HepG2 (cell line): Measurements from ENCODE around the gene SPNS2. TPM values are rescaled to one million over a fixed set of nuclear protein-coding genes. Genes with fewer than 3 reads are reported as not detected.
A peak's percentile ranks its signal among the peaks of the same experiment; 100 is the strongest.

ENCODE experiments used
- ATAC-seq: fragments of 200-7000 bp; cut with Tn5 transposase; 3 replicates; pipeline ENCODE4 v1.9.1; 2020; ENCODE audit warnings: mild to moderate bottlenecking, moderate library complexity
- BruUV-seq: library from RNA; stranded (reverse); fragments of 400-500 nt; replicated peaks from 2 replicates; lab custom pipeline; 2021; lab: Mats Ljungman, UMichigan
- CTCF ChIA-PET: fragments of 300-600 bp; formaldehyde crosslinking; extraction: SDS; loops from one replicate; lab custom pipeline; 2021; ENCODE audit warnings: low total read pairs, inconsistent platforms, low intra/inter-chr PET ratio; lab: Yijun Ruan, JAX
- POLR2A ChIA-PET: fragments of 350-600 bp; sonication (Branson Sonifier 250); formaldehyde crosslinking; loops from one replicate; lab custom pipeline; 2020; ENCODE audit warnings: antibody characterized with exemption, inconsistent platforms; lab: Yijun Ruan, JAX
- DNase-seq: peaks from one replicate; pipeline ENCODE4 v3.0.0-alpha.2; 2015; ENCODE audit warnings: low spot score
- FAIRE-seq: peaks from 3 replicates; lab custom pipeline; 2011; peaks lifted over from hg19 to GRCh38; lab: Jason Lieb, UNC
- H2AFZ ChIP-seq: one replicate; pipeline ENCODE4 v1.6.1; 2011; ENCODE audit warnings: low read length, inconsistent platforms
- H3K27ac ChIP-seq: fragments of 300-600 bp; 3 replicates; pipeline ENCODE4 v1.8.0; 2011; ENCODE audit warnings: mixed run types, mild to moderate bottlenecking, mixed read lengths, low read length, inconsistent platforms; ENCODE audit not compliant: insufficient read depth; ENCODE audit errors: extremely low read length
- H3K27me3 ChIP-seq, 2 experiments: fragments of 200-600 bp in 1 of 2; 2 replicates in 1 of 2; 3 replicates in 1 of 2; pipeline versions ENCODE4 v1.6.0 to v1.8.0; 2011; ENCODE audit warnings: low read length in 2 of 2, mild to moderate bottlenecking in 2 of 2, moderate library complexity in 2 of 2, inconsistent platforms in 1 of 2; ENCODE audit not compliant: insufficient read depth in 2 of 2, control insufficient read depth in 1 of 2
- H3K36me3 ChIP-seq, 2 experiments: fragments of 200-600 bp in 1 of 2; replicated peaks in 1 of 2; 2 replicates in 1 of 2; 3 replicates in 1 of 2; pipeline versions ENCODE4 v1.5.1 to v1.8.0; 2011; ENCODE audit warnings: low read length in 2 of 2, inconsistent platforms in 1 of 2; ENCODE audit not compliant: insufficient read depth in 2 of 2, control insufficient read depth in 1 of 2
- H3K4me1 ChIP-seq: 2 replicates; pipeline ENCODE4 v1.5.1; 2012; ENCODE audit warnings: low read length, inconsistent platforms; ENCODE audit not compliant: insufficient read depth
- H3K4me2 ChIP-seq: 2 replicates; pipeline ENCODE4 v1.6.0; 2011; ENCODE audit warnings: low read depth, low read length, inconsistent platforms
- H3K4me3 ChIP-seq, 3 experiments: fragments of 200-600 bp in 1 of 3; sonication (generic), shearing (Covaris generic) in 1 of 3; replicated peaks in 1 of 3; 2 replicates each; pipeline ENCODE4 v1.5.1; 2011 to 2016; ENCODE audit warnings: low read length in 3 of 3, inconsistent platforms in 2 of 3, low read depth in 2 of 3, mild to moderate bottlenecking in 2 of 3, control low read depth in 1 of 3, mixed read lengths in 1 of 3; ENCODE audit not compliant: insufficient read depth in 1 of 3
- H3K79me2 ChIP-seq: one replicate; pipeline ENCODE4 v1.6.1; 2011; ENCODE audit warnings: low read length, inconsistent platforms; ENCODE audit not compliant: insufficient read depth
- H3K9ac ChIP-seq: 2 replicates; pipeline ENCODE4 v1.6.0; 2011; ENCODE audit warnings: mild to moderate bottlenecking, low read depth, low read length, inconsistent platforms; ENCODE audit not compliant: insufficient read depth
- H3K9me3 ChIP-seq: 2 replicates; pipeline ENCODE4 v1.5.1; 2012; ENCODE audit warnings: mild to moderate bottlenecking, low read length
- H4K20me1 ChIP-seq: 2 replicates; pipeline ENCODE4 v1.6.0; 2011; ENCODE audit warnings: inconsistent platforms, mild to moderate bottlenecking, low read length, moderate library complexity; ENCODE audit not compliant: insufficient read depth
- ATF7 ChIP-seq, 2 experiments: fragments of 450-650 bp in 1 of 2; sonication (generic) in 1 of 2; formaldehyde crosslinking in 1 of 2; IDR thresholded peaks; 2 replicates each; pipeline versions ENCODE4 v1.4.0 to v1.6.1; 2016 to 2020; ENCODE audit warnings: antibody characterized with exemption in 1 of 2, mild to moderate bottlenecking in 1 of 2, missing genetic modification reagents in 1 of 2
- DR1 ChIP-seq: sonication (generic); formaldehyde crosslinking; IDR thresholded peaks from 2 replicates; pipeline ENCODE4 v1.8.0; 2021; ENCODE audit warnings: mild to moderate bottlenecking, missing genetic modification reagents, inconsistent platforms
- KLF13 ChIP-seq: sonication (generic); formaldehyde crosslinking; IDR thresholded peaks from 2 replicates; pipeline ENCODE4 v1.4.0; 2020; ENCODE audit warnings: mild to moderate bottlenecking, missing genetic modification reagents
- RBM39 ChIP-seq: fragments of 200-400 bp; formaldehyde crosslinking; IDR thresholded peaks from one replicate; pipeline ENCODE4 v1.6.1; 2018; ENCODE audit warnings: antibody characterized with exemption, mild to moderate bottlenecking, low read depth, low read length; ENCODE audit not compliant: poor library complexity, severe bottlenecking
- RFX3 ChIP-seq: IDR thresholded peaks from 2 replicates; pipeline ENCODE4 v1.6.1; 2016; ENCODE audit warnings: missing biosample characterization, missing genetic modification reagents
- THAP9 ChIP-seq: sonication (generic); formaldehyde crosslinking; IDR thresholded peaks from 2 replicates; pipeline ENCODE4; 2020; ENCODE audit warnings: missing genetic modification reagents, mild to moderate bottlenecking, borderline replicate concordance
- TRAFD1 ChIP-seq: sonication (generic); formaldehyde crosslinking; IDR thresholded peaks from 2 replicates; pipeline ENCODE4 v1.5.1; 2020; ENCODE audit warnings: missing genetic modification reagents, mild to moderate bottlenecking, borderline replicate concordance
- ZBTB8A ChIP-seq: sonication (generic); formaldehyde crosslinking; IDR thresholded peaks from 2 replicates; pipeline ENCODE4 v1.4.0; 2020; ENCODE audit warnings: mild to moderate bottlenecking, low read depth, missing genetic modification reagents, borderline replicate concordance
- ZFP1 ChIP-seq: IDR thresholded peaks from 2 replicates; pipeline ENCODE4 v1.6.1; 2016
- ZFP41 ChIP-seq: sonication (generic); formaldehyde crosslinking; IDR thresholded peaks from 2 replicates; pipeline ENCODE4 v1.4.0; 2020; ENCODE audit warnings: mild to moderate bottlenecking, missing genetic modification reagents, borderline replicate concordance
- ZIK1 ChIP-seq: sonication (generic); formaldehyde crosslinking; IDR thresholded peaks from 2 replicates; pipeline ENCODE4 v1.5.0; 2020; ENCODE audit warnings: mild to moderate bottlenecking, low read depth, missing genetic modification reagents, borderline replicate concordance
- ZMYM4 ChIP-seq: sonication (generic); formaldehyde crosslinking; IDR thresholded peaks from 2 replicates; pipeline ENCODE4 v1.8.1; 2023; ENCODE audit warnings: mild to moderate bottlenecking, missing genetic modification reagents
- ZNF281 ChIP-seq: sonication (generic); formaldehyde crosslinking; IDR thresholded peaks from 2 replicates; pipeline ENCODE4 v1.4.0; 2020; ENCODE audit warnings: missing genetic modification reagents, borderline replicate concordance
- ZNF333 ChIP-seq: sonication (generic); formaldehyde crosslinking; IDR thresholded peaks from 2 replicates; pipeline ENCODE4 v1.4.0; 2020; ENCODE audit warnings: mild to moderate bottlenecking, missing genetic modification reagents, borderline replicate concordance
- ZNF800 ChIP-seq: sonication (generic); formaldehyde crosslinking; IDR thresholded peaks from 2 replicates; pipeline ENCODE4 v1.4.0; 2020; ENCODE audit warnings: missing genetic modification reagents
- WGBS: methylation state at CpG from one replicate; pipeline ENCODE4 v1.1.6; 2017; ENCODE audit warnings: low lambda C conversion rate; 5-methylcytosine and 5-hydroxymethylcytosine counted together
- in situ Hi-C: cut with HindIII; loops from 2 replicates; pipeline ENCODE4 v1.10.0; 2017; ENCODE audit warnings: low pct_unique_long_range_greater_than_20kb; ENCODE audit not compliant: extremely low pct_ligation_motif_present
- intact Hi-C: fragments of 100-400 bp; cut with micrococcal nuclease; formaldehyde crosslinking; loops from one replicate; pipeline ENCODE4 v1.10.0; 2022; ENCODE audit not compliant: unreplicated experiment
- polyA plus RNA-seq, 8 experiments: library from polyadenylated mRNA; depleted of rRNA in 3 of 8; stranded (reverse) in 7 of 8; unstranded in 1 of 8; fragments of >200 nt; fragmentation: Illumina TruSeq in 4 of 8; extraction: Trizol in 4 of 8; gene quantifications; 2 replicates each; pipeline versions ENCODE4 v1.2.1 to v1.2.3, GENCODE V29; 2011 to 2016; ENCODE audit warnings: low read depth in 4 of 8, missing spikeins in 1 of 8, mixed read lengths in 1 of 8; ENCODE audit not compliant: insufficient read depth in 1 of 8
- total RNA-seq, 5 experiments: library from RNA; depleted of rRNA; stranded (reverse); fragments of >200 nt; fragmentation: Illumina TruSeq; extraction: Trizol; gene quantifications; 2 replicates each; pipeline ENCODE4 v1.2.3, GENCODE V29; 2016; ENCODE audit warnings: low read depth in 1 of 5

The SPNS2 gene
- total and polyA plus RNA-seq, 2 of the 13 experiments (the other 11 are each of a cell fraction or from before 2014, with no cell fraction given): 0.01 TPM; not detected in 1

GRCh38 chr17:4500191-4500571, 1.5 kb downstream of the SPNS2 start:
- intact Hi-C loops: no loop called here
- Histone ChIP-seq H3K4me1 (peaks cover 22% of the 10 kb centered on the region), H3K79me2 (no peaks in the 10 kb centered on the region), H2AFZ (no peak overlapping the region), H4K20me1 (0 out of 2 replicates have a peak, but pooled peaks cover 6% of the 10 kb centered on the region), H3K4me3 (peak overlapping the region in 1 of 3 experiments; percentile 40; a peak in 2 of 6 replicates), H3K4me2 (peak overlapping the region; percentile 18; the same call in 1 of the 2 replicates), H3K27me3 (peaks cover 0 to 70% of the 10 kb centered on the region in 2 experiments), H3K27ac (no peak overlapping the region), H3K9me3 (no peaks in the 10 kb centered on the region), H3K36me3 (no peaks in the 10 kb centered on the region), H3K9ac (no peak overlapping the region)
- FAIRE-seq (no peak), ATAC-seq (peak; percentile 23), DNase-seq (no peak)
- in situ Hi-C loops: no loop called here
- no TSS peak for BruUV-seq
- WGBS: 20% methylated on average over 3 of the region's 7 CpGs
- CTCF ChIA-PET: no interaction called here
- POLR2A ChIA-PET: no interaction called here
- TF ChIP-seq ZNF800 (CRISPR knock-in tag): no peak
- no peak for TF ChIP-seq ZMYM4 (CRISPR knock-in tag)
- no peak for TF ChIP-seq DR1 (CRISPR knock-in tag)
- TF ChIP-seq RBM39: no peak
- TF ChIP-seq ZNF281: no peak
- no peak for TF ChIP-seq ZFP1 (CRISPR knock-in tag)
- no peak for TF ChIP-seq ATF7 (IDR thresholded peaks at IDR 0.05)
- TF ChIP-seq ATF7 (CRISPR knock-in tag; IDR thresholded peaks at IDR 0.05): no peak
- TF ChIP-seq THAP9: no peak
- no peak for TF ChIP-seq KLF13 (CRISPR knock-in tag)
- TF ChIP-seq ZBTB8A (CRISPR knock-in tag): no peak
- TF ChIP-seq ZIK1 (CRISPR knock-in tag): no peak
- no peak for TF ChIP-seq TRAFD1 (CRISPR knock-in tag)
- TF ChIP-seq ZNF333 (CRISPR knock-in tag): no peak
- TF ChIP-seq ZFP41: no peak
- no peak for TF ChIP-seq RFX3 (CRISPR knock-in tag)
